Purkinje cell (primary cell): ENCODE results near the gene HMGB3. TPM values are rescaled to one million over a fixed set of nuclear protein-coding genes. Genes with fewer than 3 reads are reported as not detected.

Source experiments
- polyA plus RNA-seq: library from polyadenylated mRNA; unstranded; fragments of >200 nt; fragmentation: Nextera tagmentation; gene quantifications from 2 replicates; pipeline ENCODE4 v1.2.1, GENCODE V29; 2014

HMGB3 gene
- 14.4 and 17.2 TPM in 2 replicates for polyA plus RNA-seq

GRCh38 chrX:150982788-150983520, at the start of gene HMGB3:
Gene HMGB3 (plus strand): TSS chrX:150983335. CDS start chrX:150985600, 2,265 bp downstream.

Other genes with a start within 250 kb of the HMGB3 start
- 12.9 and 17.1 TPM in 2 replicates for gene CD99L2, start 84.7 kb upstream of the HMGB3 start, polyA plus RNA-seq
- not detected in 2 replicates for gene GPR50, start 193.2 kb downstream of the HMGB3 start, polyA plus RNA-seq